Epidermal melanocyte (primary cell): ENCODE results near the gene CCAR1.
"Not testable (repeated sequence)": the region's sequence is repeated elsewhere in the genome, so short reads cannot be mapped to it uniquely, and the experiment has no call there.

Source experiments
- DNase-seq: peaks from one replicate; pipeline ENCODE4 v3.0.0; 2011; ENCODE audit warnings: low spot score; ENCODE audit not compliant: insufficient read length

The CCAR1 gene

GRCh38 chr10:68720793-68721672 is at the start of gene CCAR1:
Gene CCAR1, plus strand, starts transcription at chr10:68721239. Its CDS starts 1,266 bp downstream, at chr10:68722505.
- DNase-seq = peak; percentile 91

- no peak for DNase-seq
Measured at GRCh38 chr10:68684413-68684812, 36.6 kb upstream of the CCAR1 start.

GRCh38 chr10:68696018-68696417 is 25.0 kb upstream of the CCAR1 start:
- no peak for DNase-seq

GRCh38 chr10:68697106-68697505 is 23.9 kb upstream of the CCAR1 start:
- DNase-seq = no peak

- DNase-seq = no peak
Measured at GRCh38 chr10:68700197-68700596, 20.8 kb upstream of the CCAR1 start.

- DNase-seq = no peak
Measured at GRCh38 chr10:68705548-68705947, 15.5 kb upstream of the CCAR1 start.

GRCh38 chr10:68708987-68709386 is 12.1 kb upstream of the CCAR1 start:
- not testable (repeated sequence) for DNase-seq

- DNase-seq = not testable (repeated sequence)
Measured at GRCh38 chr10:68713065-68713464, 8.0 kb upstream of the CCAR1 start.

GRCh38 chr10:68717435-68717834 is 3.6 kb upstream of the CCAR1 start:
- DNase-seq = no peak

- no peak for DNase-seq
Measured at GRCh38 chr10:68721673-68722335, 765 bp downstream of the CCAR1 start.

- no peak for DNase-seq
Measured at GRCh38 chr10:68725016-68725415, 4.0 kb downstream of the CCAR1 start.

- DNase-seq = no peak
Measured at GRCh38 chr10:68727146-68727545, 6.1 kb downstream of the CCAR1 start.

GRCh38 chr10:68732651-68733050 is 11.6 kb downstream of the CCAR1 start:
- DNase-seq = no peak

- DNase-seq = no peak
Measured at GRCh38 chr10:68734349-68734748, 13.3 kb downstream of the CCAR1 start.

- DNase-seq = no peak
Measured at GRCh38 chr10:68735119-68735518, 14.1 kb downstream of the CCAR1 start.

GRCh38 chr10:68735739-68736138 is 14.7 kb downstream of the CCAR1 start:
- not testable (repeated sequence) for DNase-seq

- not testable (repeated sequence) for DNase-seq
Measured at GRCh38 chr10:68740676-68741075, 19.6 kb downstream of the CCAR1 start.

- DNase-seq = no peak
Measured at GRCh38 chr10:68742397-68742796, 21.4 kb downstream of the CCAR1 start.

GRCh38 chr10:68752711-68753350 is 31.8 kb downstream of the CCAR1 start:
- DNase-seq = no peak

GRCh38 chr10:68756246-68756645 is 35.2 kb downstream of the CCAR1 start:
- no peak for DNase-seq

GRCh38 chr10:68756766-68757165 is 35.7 kb downstream of the CCAR1 start:
- DNase-seq = no peak

- no peak for DNase-seq
Measured at GRCh38 chr10:68759223-68759863, 38.3 kb downstream of the CCAR1 start.
